ENCODE results near the gene ICOSLG.
"Not testable (repeated sequence)": the region's sequence is repeated elsewhere in the genome, so short reads cannot be mapped to it uniquely, and the experiment has no call there.

ICOSLG gene, protein sequence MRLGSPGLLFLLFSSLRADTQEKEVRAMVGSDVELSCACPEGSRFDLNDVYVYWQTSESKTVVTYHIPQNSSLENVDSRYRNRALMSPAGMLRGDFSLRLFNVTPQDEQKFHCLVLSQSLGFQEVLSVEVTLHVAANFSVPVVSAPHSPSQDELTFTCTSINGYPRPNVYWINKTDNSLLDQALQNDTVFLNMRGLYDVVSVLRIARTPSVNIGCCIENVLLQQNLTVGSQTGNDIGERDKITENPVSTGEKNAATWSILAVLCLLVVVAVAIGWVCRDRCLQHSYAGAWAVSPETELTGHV

DNA sequence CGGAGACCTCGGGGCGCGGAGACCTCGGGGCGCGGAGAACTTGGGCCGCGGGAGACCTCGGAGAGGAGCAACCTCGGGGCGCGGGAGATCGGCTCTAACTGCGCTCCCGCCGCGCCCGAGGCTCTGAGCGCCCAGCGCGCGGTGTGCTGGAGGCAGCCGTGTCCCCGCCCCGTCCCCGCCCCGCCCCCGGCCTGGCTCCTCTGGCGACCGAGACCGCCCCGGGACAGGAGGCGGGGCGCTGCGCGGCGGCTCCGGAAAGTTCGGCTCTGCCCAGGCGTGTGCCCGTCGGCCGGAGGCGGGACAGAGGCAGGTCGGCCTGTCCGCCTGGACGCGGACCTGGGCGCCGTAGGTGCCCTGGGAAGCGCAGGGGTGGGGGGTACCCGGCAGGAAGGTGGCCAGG, at the start of gene ICOSLG:
ICOSLG (minus strand) TSS at position 102 of the 400 bp plus-strand sequence. CDS start 126 bp downstream, outside the sequence.
- H3K27ac ChIP-seq (ENCODE audit: low read depth, low read length); H3K9ac ChIP-seq (ENCODE audit: low read length); H3K4me3 ChIP-seq (ENCODE audit: low read depth, low read length); H3K27me3 ChIP-seq (ENCODE audit: control insufficient read depth, insufficient read depth, low read length); H3K36me3 ChIP-seq (ENCODE audit: control insufficient read depth, insufficient read depth, low read length); H3K9me3 ChIP-seq (ENCODE audit: control insufficient read depth, insufficient read depth, low read depth, low read length); H3K4me1 ChIP-seq (ENCODE audit: control insufficient read depth, insufficient read depth, low read length): not testable (repeated sequence)

DNA sequence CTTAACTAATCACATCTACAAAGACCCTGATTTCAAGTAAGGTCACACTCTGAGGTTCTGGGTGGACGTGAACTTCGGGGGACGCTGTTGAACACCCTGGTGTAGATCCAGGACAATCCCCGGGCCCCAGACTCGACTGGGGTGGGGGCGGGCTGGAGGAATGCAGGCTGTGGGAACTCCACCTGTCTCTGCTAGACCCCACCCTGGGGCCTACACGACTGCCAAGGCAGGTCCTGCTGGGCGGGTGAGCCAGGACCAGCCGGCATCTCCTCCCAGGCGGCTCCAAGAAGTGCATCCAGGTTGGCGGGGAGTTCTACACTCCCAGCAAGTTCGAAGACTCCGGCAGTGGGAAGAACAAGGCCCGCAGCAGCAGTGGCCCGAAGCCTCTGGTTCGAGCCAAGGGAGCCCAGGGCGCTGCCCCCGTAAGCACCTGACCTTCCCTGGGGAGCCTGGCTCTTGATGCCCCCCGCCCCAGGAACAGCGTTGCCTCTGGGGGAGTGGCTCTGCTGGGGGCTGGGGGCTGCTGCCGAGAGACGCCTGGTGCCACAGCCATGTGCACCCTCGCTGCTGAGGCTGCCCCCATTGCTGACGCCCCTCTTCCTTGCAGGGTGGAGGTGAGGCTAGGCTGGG, 48.8 kb upstream of the ICOSLG start:
- H3K36me3 ChIP-seq (ENCODE audit: control insufficient read depth, insufficient read depth, low read length): no peaks in the 10 kb centered on the region
- peaks cover 19% of the 10 kb centered on the region for H3K4me1 ChIP-seq (ENCODE audit: control insufficient read depth, insufficient read depth, low read length)
- H3K9me3 ChIP-seq (ENCODE audit: control insufficient read depth, insufficient read depth, low read depth, low read length): no peaks in the 10 kb centered on the region
- no peak overlapping the region for H3K27ac ChIP-seq (ENCODE audit: low read depth, low read length)
- H3K27me3 ChIP-seq (ENCODE audit: control insufficient read depth, insufficient read depth, low read length): peaks cover 22% of the 10 kb centered on the region
- H3K4me3 ChIP-seq (ENCODE audit: low read depth, low read length): no peak overlapping the region
- no peak overlapping the region for H3K9ac ChIP-seq (ENCODE audit: low read length)

DNA sequence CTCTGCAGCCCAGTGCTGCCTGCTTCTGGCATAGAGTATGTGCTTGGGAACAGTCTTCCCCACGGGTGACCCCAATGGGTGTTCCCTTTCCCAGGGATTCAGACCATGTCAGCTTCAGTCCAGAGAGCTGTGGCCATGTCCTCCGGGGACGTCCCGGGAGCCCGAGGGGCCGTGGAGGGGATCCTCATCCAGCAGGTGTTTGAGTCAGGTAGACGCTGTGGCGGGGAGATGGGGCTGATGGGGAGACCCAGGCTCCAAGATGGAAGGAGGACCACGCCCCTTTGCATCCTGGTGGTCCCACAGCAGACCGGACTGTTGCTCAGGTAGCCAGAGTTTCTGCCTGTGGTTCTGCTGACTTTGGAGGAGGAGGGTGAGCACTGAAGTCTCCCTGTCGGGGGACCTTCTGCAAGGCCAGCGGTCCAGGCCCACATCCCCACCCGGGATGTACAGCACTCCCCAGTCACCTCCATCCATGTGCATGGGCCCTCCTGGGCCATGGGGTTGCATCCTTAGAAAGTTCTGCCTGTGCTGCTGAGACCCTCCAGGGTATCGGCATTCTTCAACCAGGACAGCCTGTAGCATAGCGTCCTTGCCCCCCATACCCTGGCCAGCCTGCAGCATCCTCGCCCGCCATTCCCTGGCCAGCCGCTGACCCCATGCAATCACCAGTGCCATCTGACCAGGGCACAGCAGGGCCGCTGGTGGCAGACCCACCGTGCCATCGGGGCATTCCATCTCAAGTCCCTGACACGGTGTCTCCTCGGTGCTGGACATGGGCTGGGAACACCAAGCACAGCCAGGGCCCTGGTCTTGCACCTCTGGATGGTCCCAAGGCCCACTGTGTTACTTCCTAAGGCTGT, 47.7 kb upstream of the ICOSLG start:
- Histone ChIP-seq H3K27me3 (ENCODE audit: control insufficient read depth, insufficient read depth, low read length) (peaks cover 26% of the 10 kb centered on the region), H3K4me1 (ENCODE audit: control insufficient read depth, insufficient read depth, low read length) (peaks cover 29% of the 10 kb centered on the region)

DNA sequence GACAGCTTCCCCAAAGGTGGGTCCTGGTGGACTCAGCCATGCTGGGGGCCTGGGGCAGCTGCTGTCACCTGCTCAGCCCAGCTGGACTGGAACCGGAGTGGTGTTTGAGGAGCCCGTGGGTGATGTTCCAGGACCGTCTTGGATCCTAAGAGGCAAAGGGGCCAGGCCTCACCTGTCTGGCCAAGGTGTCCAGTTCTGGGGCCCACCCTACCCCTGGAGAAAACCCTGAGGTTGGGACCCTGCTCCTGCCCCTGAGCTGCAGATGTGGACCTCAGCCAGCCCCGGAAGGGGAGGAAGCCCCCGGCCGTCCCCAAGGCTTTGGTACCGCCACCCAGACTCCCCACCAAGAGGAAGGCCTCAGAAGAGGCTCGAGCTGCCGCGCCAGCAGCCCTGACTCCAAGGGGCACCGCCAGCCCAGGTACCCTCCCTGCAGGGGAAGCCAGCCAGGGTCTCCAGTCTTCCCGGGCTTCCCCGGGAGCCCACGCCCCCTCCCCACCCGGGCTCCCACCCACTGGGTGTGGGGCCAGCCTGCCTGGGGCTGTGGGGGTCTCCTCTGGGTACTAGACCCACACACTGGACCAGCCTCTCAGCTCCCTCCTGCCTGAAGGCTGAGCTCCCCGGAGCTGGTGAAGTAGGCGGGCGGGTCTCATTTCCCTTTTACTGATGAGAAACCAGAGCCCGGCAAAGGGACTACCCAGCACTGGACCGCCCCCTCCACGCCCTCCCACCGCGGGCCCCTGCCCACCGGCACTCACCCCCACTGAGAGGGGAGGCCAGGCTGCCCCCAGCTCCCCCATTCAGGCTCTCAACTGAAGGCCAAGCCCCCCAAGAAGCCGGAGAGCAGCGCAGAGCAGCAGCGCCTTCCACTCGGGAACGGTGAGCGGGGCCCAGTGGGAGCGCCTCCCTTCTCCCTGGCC, 46.2 kb upstream of the ICOSLG start:
- Histone ChIP-seq H3K9ac (ENCODE audit: low read length) (no peak overlapping the region), H3K36me3 (ENCODE audit: control insufficient read depth, insufficient read depth, low read length) (no peaks in the 10 kb centered on the region), H3K27me3 (ENCODE audit: control insufficient read depth, insufficient read depth, low read length) (peaks cover 26% of the 10 kb centered on the region), H3K27ac (ENCODE audit: low read depth, low read length) (no peak overlapping the region), H3K4me3 (ENCODE audit: low read depth, low read length) (no peak overlapping the region), H3K9me3 (ENCODE audit: control insufficient read depth, insufficient read depth, low read depth, low read length) (no peaks in the 10 kb centered on the region), H3K4me1 (ENCODE audit: control insufficient read depth, insufficient read depth, low read length) (peaks cover 41% of the 10 kb centered on the region)

More for the DNA sequence above, 47.7 kb upstream of the ICOSLG start:
- H3K9ac ChIP-seq (ENCODE audit: low read length): no peak overlapping the region
- H3K27ac ChIP-seq (ENCODE audit: low read depth, low read length): no peak overlapping the region
- H3K36me3 ChIP-seq (ENCODE audit: control insufficient read depth, insufficient read depth, low read length): no peaks in the 10 kb centered on the region
- no peaks in the 10 kb centered on the region for H3K9me3 ChIP-seq (ENCODE audit: control insufficient read depth, insufficient read depth, low read depth, low read length)
- no peak overlapping the region for H3K4me3 ChIP-seq (ENCODE audit: low read depth, low read length)

DNA sequence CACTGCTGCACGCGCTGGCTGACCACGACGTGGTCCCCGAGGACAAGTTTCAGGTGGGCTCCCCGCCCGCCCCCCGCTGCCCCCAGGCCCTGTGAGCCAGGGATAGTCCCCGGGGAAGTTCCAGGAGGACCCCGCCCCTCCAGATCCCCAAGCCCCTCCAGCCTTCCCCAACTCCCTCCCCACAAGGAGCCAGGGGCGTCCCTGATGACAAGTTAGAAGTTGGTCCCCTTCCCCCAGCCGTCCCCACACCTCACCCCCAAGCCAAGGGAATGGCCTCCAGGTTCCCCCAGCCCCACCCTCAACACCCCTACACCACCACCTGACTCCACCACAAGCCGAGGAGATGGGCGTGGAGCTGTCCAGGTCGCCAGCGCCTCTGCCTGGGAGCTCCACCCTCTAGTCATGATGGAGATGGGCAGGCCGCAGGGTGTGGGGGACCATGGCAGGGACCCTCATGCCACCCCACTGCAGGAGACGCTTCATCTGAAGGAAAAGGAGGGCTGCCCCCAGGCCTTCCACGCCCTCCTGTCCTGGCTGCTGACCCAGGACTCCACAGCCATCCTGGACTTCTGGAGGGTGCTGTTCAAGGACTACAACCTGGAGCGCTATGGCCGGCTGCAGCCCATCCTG, 45.5 kb upstream of the ICOSLG start:
- H3K9me3 ChIP-seq (ENCODE audit: control insufficient read depth, insufficient read depth, low read depth, low read length): no peaks in the 10 kb centered on the region
- H3K36me3 ChIP-seq (ENCODE audit: control insufficient read depth, insufficient read depth, low read length): no peaks in the 10 kb centered on the region
- no peak overlapping the region for H3K9ac ChIP-seq (ENCODE audit: low read length)
- no peak overlapping the region for H3K27ac ChIP-seq (ENCODE audit: low read depth, low read length)
- H3K4me1 ChIP-seq (ENCODE audit: control insufficient read depth, insufficient read depth, low read length): peaks cover 41% of the 10 kb centered on the region
- H3K4me3 ChIP-seq (ENCODE audit: low read depth, low read length): peak overlapping the region; percentile 51
- peaks cover 26% of the 10 kb centered on the region for H3K27me3 ChIP-seq (ENCODE audit: control insufficient read depth, insufficient read depth, low read length)

DNA sequence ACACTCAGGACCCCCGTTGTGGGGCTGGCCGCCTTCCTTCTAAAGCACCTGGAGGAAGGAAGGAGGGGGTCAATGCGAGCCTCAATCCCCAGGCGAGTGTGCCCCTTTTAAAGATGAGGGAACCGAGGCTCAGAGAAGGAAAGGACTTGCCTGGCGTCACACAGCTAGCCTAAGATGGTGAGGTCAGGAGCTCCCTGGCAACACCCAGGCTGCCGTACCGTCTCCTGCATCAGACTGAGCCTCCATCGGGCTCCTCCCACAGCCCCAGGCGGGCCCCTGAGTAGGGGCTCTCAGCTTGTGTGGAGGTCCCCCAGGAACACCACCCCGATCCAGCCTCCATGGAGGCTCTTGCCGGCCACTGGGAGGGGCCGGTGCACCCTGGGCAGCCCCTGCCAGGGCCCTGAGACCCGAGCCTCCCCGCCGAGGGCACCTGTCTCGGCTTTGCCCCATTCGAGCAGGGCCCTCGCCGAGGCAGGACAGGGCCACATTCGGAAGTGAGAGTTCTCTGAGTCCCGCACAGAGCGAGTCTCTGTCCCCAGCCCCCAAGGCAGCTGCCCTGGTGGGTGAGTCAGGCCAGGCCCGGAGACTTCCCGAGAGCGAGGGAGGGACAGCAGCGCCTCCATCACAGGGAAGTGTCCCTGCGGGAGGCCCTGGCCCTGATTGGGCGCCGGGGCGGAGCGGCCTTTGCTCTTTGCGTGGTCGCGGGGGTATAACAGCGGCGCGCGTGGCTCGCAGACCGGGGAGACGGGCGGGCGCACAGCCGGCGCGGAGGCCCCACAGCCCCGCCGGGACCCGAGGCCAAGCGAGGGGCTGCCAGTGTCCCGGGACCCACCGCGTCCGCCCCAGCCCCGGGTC, 44.6 kb upstream of the ICOSLG start, which contains the start of gene AIRE:
AIRE (plus strand) TSS at position 739 of the 855 bp plus-strand sequence. CDS start 131 bp downstream, outside the sequence.
- peak within 1 kb of the TSS; percentile 64 for H3K9ac ChIP-seq (ENCODE audit: low read length)
- H3K27me3 ChIP-seq (ENCODE audit: control insufficient read depth, insufficient read depth, low read length): peaks cover 26% of the 10 kb centered on the region
- H3K9me3 ChIP-seq (ENCODE audit: control insufficient read depth, insufficient read depth, low read depth, low read length): no peaks in the 10 kb centered on the region
- H3K4me3 ChIP-seq (ENCODE audit: low read depth, low read length): peak within 1 kb of the TSS; percentile 51
- no peak within 1 kb of the TSS for H3K27ac ChIP-seq (ENCODE audit: low read depth, low read length)
- H3K36me3 ChIP-seq (ENCODE audit: control insufficient read depth, insufficient read depth, low read length): no peaks in the 10 kb centered on the region
- H3K4me1 ChIP-seq (ENCODE audit: control insufficient read depth, insufficient read depth, low read length): peaks cover 41% of the 10 kb centered on the region

DNA sequence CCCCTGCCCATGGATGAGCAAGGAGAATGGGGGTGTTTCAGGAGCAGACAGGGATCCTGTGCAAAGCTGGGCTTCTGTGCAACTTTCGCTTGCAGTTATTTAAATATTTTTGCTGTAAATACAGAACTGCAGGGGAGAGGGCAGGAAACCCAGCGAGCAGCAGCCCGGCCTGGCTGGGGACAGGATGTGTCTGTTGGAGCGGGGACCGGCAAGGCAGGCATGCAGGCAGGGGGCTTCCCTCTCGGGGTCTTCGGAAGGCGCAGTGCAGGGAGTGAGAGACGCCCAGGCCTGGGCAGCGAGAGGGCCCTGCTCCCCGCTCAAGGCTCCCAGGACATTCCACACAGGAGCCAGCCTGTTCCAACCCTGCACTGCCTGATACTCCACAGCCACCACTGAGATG, 43.2 kb upstream of the ICOSLG start:
- peaks cover 26% of the 10 kb centered on the region for H3K27me3 ChIP-seq (ENCODE audit: control insufficient read depth, insufficient read depth, low read length)
- peaks cover 41% of the 10 kb centered on the region for H3K4me1 ChIP-seq (ENCODE audit: control insufficient read depth, insufficient read depth, low read length)
- H3K36me3 ChIP-seq (ENCODE audit: control insufficient read depth, insufficient read depth, low read length): no peaks in the 10 kb centered on the region
- H3K27ac ChIP-seq (ENCODE audit: low read depth, low read length): no peak overlapping the region
- no peaks in the 10 kb centered on the region for H3K9me3 ChIP-seq (ENCODE audit: control insufficient read depth, insufficient read depth, low read depth, low read length)
- peak overlapping the region; percentile 64 for H3K9ac ChIP-seq (ENCODE audit: low read length)
- H3K4me3 ChIP-seq (ENCODE audit: low read depth, low read length): no peak overlapping the region

DNA sequence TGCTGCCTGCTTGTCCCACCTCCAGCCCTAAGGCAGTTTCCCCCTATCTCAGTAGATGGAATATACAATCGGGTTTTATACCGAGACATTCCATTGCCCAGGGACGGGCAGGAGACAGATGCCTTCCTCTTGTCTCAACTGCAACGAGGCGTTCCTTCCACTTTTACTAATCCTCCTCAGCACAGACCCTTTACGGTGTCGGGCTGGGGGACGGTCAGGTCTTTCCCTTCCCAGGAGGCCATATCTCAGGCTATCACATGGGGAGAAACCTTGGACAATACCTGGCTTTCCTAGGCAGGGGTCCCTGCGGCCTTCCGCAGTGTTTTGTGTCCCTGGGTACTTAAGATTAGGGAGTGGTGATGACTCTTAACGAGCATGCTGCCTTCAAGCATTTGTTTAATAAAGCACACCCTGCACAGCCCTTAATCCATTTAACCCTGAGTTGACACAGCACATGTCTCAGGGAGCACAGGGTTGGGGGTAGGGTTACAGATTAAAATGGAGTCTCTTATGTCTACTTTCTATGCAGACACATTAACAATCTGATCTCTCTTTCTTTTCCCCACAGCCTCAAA, 42.6 kb upstream of the ICOSLG start:
- not testable (repeated sequence) for H3K27ac ChIP-seq (ENCODE audit: low read depth, low read length); H3K9me3 ChIP-seq (ENCODE audit: control insufficient read depth, insufficient read depth, low read depth, low read length); H3K36me3 ChIP-seq (ENCODE audit: control insufficient read depth, insufficient read depth, low read length); H3K4me3 ChIP-seq (ENCODE audit: low read depth, low read length)
- H3K27me3 ChIP-seq (ENCODE audit: control insufficient read depth, insufficient read depth, low read length): peaks cover 26% of the 10 kb centered on the region
- H3K4me1 ChIP-seq (ENCODE audit: control insufficient read depth, insufficient read depth, low read length): peaks cover 41% of the 10 kb centered on the region
- peak overlapping the region; percentile 64 for H3K9ac ChIP-seq (ENCODE audit: low read length)

DNA sequence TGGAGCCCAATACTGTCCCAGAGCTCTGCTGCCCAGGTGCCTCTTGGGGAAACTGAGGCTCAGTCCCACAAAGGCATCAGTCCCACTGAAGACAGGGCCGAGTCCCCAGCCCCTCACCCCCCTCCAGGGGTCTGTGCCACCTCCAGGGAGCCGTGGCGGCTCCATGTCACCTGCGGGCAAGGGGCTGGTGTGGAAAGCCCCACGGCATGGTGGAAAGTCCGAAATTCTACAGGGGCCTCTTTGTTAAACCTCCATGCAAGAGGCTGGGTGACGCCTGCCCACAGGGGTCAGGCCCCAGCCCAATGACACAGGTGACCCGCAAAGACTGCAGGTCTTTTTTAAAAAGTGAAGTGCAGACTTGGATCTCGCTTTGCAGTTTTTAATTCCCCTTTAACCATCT, 41.6 kb upstream of the ICOSLG start:
- Histone ChIP-seq H3K4me1 (ENCODE audit: control insufficient read depth, insufficient read depth, low read length) (peaks cover 41% of the 10 kb centered on the region), H3K27me3 (ENCODE audit: control insufficient read depth, insufficient read depth, low read length) (peaks cover 26% of the 10 kb centered on the region)

More for the DNA sequence above, 41.6 kb upstream of the ICOSLG start:
- H3K27ac ChIP-seq (ENCODE audit: low read depth, low read length): peak overlapping the region; percentile 5; the same call in 1 of the 2 replicates
- no peaks in the 10 kb centered on the region for H3K36me3 ChIP-seq (ENCODE audit: control insufficient read depth, insufficient read depth, low read length)
- H3K4me3 ChIP-seq (ENCODE audit: low read depth, low read length): no peak overlapping the region
- no peaks in the 10 kb centered on the region for H3K9me3 ChIP-seq (ENCODE audit: control insufficient read depth, insufficient read depth, low read depth, low read length)
- peak overlapping the region; percentile 17 for H3K9ac ChIP-seq (ENCODE audit: low read length)
